Nucleus accumbens (tissue), 56 donors: Measurements from ENCODE around the gene WIPF1.
"Not testable (repeated sequence)": the region's sequence is repeated elsewhere in the genome, so short reads cannot be mapped to it uniquely, and the experiment has no call there.

Experiments
- DNase-seq, 56 donors: peaks; one replicate each; lab custom pipeline; 2025; lab: John Stamatoyannopoulos, UW

WIPF1 gene

GRCh38 chr2:174575124-174575776 lies 22.4 kb downstream of the WIPF1 start:
- DNase-seq, result peak in 7 of 56 donors; percentile 12 to 42 (median 19)

GRCh38 chr2:174574657-174575056 lies 22.9 kb downstream of the WIPF1 start:
- no peak for DNase-seq

- DNase-seq, result peak in 3 of 56 donors; percentile 22 to 30 (median 23)
Measured at GRCh38 chr2:174573621-174574081, 24.0 kb downstream of the WIPF1 start.

GRCh38 chr2:174572556-174572955 lies 25.0 kb downstream of the WIPF1 start:
- DNase-seq, result no peak

- no peak for DNase-seq
Measured at GRCh38 chr2:174571669-174572323, 25.8 kb downstream of the WIPF1 start.

GRCh38 chr2:174570318-174570958 lies 27.2 kb downstream of the WIPF1 start:
- no peak for DNase-seq

- no peak for DNase-seq
Measured at GRCh38 chr2:174569678-174570077, 27.9 kb downstream of the WIPF1 start.

GRCh38 chr2:174568425-174568824 lies 29.2 kb downstream of the WIPF1 start:
- DNase-seq, result no peak

- no peak for DNase-seq
Measured at GRCh38 chr2:174566871-174567270, 30.7 kb downstream of the WIPF1 start.

GRCh38 chr2:174563530-174564282 lies 33.9 kb downstream of the WIPF1 start:
- no peak for DNase-seq

GRCh38 chr2:174561972-174562370 lies 35.6 kb downstream of the WIPF1 start:
- DNase-seq, result no peak

GRCh38 chr2:174561283-174561971 lies 36.2 kb downstream of the WIPF1 start:
- peak in 53 of 56 donors; percentile 15 to 92 (median 76) for DNase-seq

GRCh38 chr2:174560737-174561136 lies 36.9 kb downstream of the WIPF1 start:
- no peak for DNase-seq

GRCh38 chr2:174555998-174556397 lies 41.6 kb downstream of the WIPF1 start:
- no peak for DNase-seq

- DNase-seq, result no peak
Measured at GRCh38 chr2:174554529-174555150, 43.0 kb downstream of the WIPF1 start.

- no peak for DNase-seq
Measured at GRCh38 chr2:174553811-174554493, 43.7 kb downstream of the WIPF1 start.

GRCh38 chr2:174552880-174553279 lies 44.7 kb downstream of the WIPF1 start:
- no peak for DNase-seq

GRCh38 chr2:174551697-174552096 lies 45.9 kb downstream of the WIPF1 start:
- DNase-seq, result no peak

- not testable (repeated sequence) for DNase-seq
Measured at GRCh38 chr2:174548646-174549045, 49.0 kb downstream of the WIPF1 start.
